K562 (cell line): ENCODE data around the gene MRNIP. TPM values are rescaled to one million over a fixed set of nuclear protein-coding genes. Genes with fewer than 3 reads are reported as not detected.
"Not testable (repeated sequence)": the region's sequence is repeated elsewhere in the genome, so short reads cannot be mapped to it uniquely, and the experiment has no call there.

ENCODE experiments used
- ATAC-seq: fragments of 200-7000 bp; cut with Tn5 transposase; 3 replicates; pipeline ENCODE4 v1.9.1; 2020; ENCODE audit warnings: moderate library complexity
- BruUV-seq: library from RNA; stranded (reverse); fragments of 400-500 nt; replicated peaks from 2 replicates; lab custom pipeline; 2021; lab: Mats Ljungman, UMichigan
- CTCF ChIA-PET: fragments of 300-600 bp; formaldehyde crosslinking; extraction: SDS; loops from one replicate; lab custom pipeline; 2021; ENCODE audit warnings: low intra/inter-chr PET ratio; lab: Yijun Ruan, JAX
- POLR2A ChIA-PET: fragments of 300-600, 350-650 bp; sonication (Branson Sonifier 250); formaldehyde crosslinking; extraction: SDS; loops from one replicate; lab custom pipeline; 2021; ENCODE audit warnings: antibody characterized with exemption, inconsistent platforms; lab: Yijun Ruan, JAX
- DNase-seq, 4 experiments: peaks; one replicate each; pipeline versions ENCODE4 v3.0.0 to v3.0.0-alpha.2; 2011 to 2018; ENCODE audit warnings: low spot score in 3 of 4, mixed read lengths in 3 of 4; ENCODE audit errors: extremely low read depth in 1 of 4
- FAIRE-seq: peaks from 2 replicates; lab custom pipeline; 2011; peaks lifted over from hg19 to GRCh38; lab: Jason Lieb, UNC
- H2AFZ ChIP-seq: 2 replicates; pipeline ENCODE4 v1.6.0; 2011; ENCODE audit warnings: low read depth, low read length, control low read depth, inconsistent platforms
- H3K27ac ChIP-seq: fragments of 200-600 bp; 3 replicates; pipeline ENCODE4 v1.8.0; 2011; ENCODE audit warnings: low read depth, mild to moderate bottlenecking, control low read depth, inconsistent platforms, low read length, moderate library complexity, mixed read lengths; ENCODE audit errors: extremely low read depth
- H3K27me3 ChIP-seq, 2 experiments: fragments of 300-600 bp in 1 of 2; 2 replicates in 1 of 2; 3 replicates in 1 of 2; pipeline versions ENCODE4 v1.6.0 to v1.8.0; 2011; ENCODE audit warnings: inconsistent platforms in 2 of 2, low read length in 2 of 2, mild to moderate bottlenecking in 1 of 2, mixed read lengths in 1 of 2, moderate library complexity in 1 of 2; ENCODE audit not compliant: control insufficient read depth in 2 of 2, insufficient read depth in 2 of 2
- H3K36me3 ChIP-seq: fragments of 300-600 bp; 3 replicates; pipeline ENCODE4 v1.8.0; 2011; ENCODE audit warnings: mild to moderate bottlenecking, low read length, inconsistent platforms; ENCODE audit not compliant: control insufficient read depth, insufficient read depth
- H3K4me1 ChIP-seq, 2 experiments: fragments of 200-600 bp in 1 of 2; replicated peaks in 1 of 2; 2 replicates in 1 of 2; 3 replicates in 1 of 2; pipeline versions ENCODE4 v1.5.1 to v1.8.0; 2011; ENCODE audit warnings: inconsistent platforms in 2 of 2, low read length in 2 of 2, mild to moderate bottlenecking in 1 of 2, mixed read lengths in 1 of 2, moderate library complexity in 1 of 2; ENCODE audit not compliant: control insufficient read depth in 2 of 2, insufficient read depth in 2 of 2
- H3K4me2 ChIP-seq: 2 replicates; pipeline ENCODE4 v1.6.1; 2011; ENCODE audit warnings: low read length, control low read depth, inconsistent platforms, mixed read lengths; ENCODE audit not compliant: insufficient read depth
- H3K4me3 ChIP-seq: fragments of 200-600 bp; sonication (generic), shearing (Covaris generic); 2 replicates; pipeline ENCODE4 v1.5.1; 2016; ENCODE audit warnings: control low read depth, inconsistent platforms
- H3K79me2 ChIP-seq: fragments of 200-600 bp; 3 replicates; pipeline ENCODE4 v1.8.0; 2011; ENCODE audit warnings: low read length, inconsistent platforms; ENCODE audit not compliant: control insufficient read depth, insufficient read depth
- H3K9ac ChIP-seq, 2 experiments: 2 replicates each; pipeline versions ENCODE4 v1.6.0 to v1.6.1; 2011; ENCODE audit warnings: low read depth in 2 of 2, low read length in 2 of 2, control low read depth in 1 of 2, inconsistent platforms in 1 of 2, mild to moderate bottlenecking in 1 of 2, mixed read lengths in 1 of 2; ENCODE audit not compliant: insufficient read depth in 1 of 2
- H3K9me1 ChIP-seq: one replicate; pipeline ENCODE4 v1.6.0; 2011; ENCODE audit warnings: inconsistent platforms, mild to moderate bottlenecking, low read length, moderate library complexity; ENCODE audit not compliant: control insufficient read depth, insufficient read depth
- H3K9me3 ChIP-seq: replicated peaks from 2 replicates; pipeline ENCODE4 v1.5.1; 2011; ENCODE audit warnings: low read depth, low read length, inconsistent platforms; ENCODE audit not compliant: control insufficient read depth, insufficient read depth
- H4K20me1 ChIP-seq: replicated peaks from 2 replicates; pipeline ENCODE4 v1.6.1; 2011; ENCODE audit warnings: low read length, inconsistent platforms, mixed read lengths; ENCODE audit not compliant: control insufficient read depth, insufficient read depth
- BHLHE40 ChIP-seq: IDR thresholded peaks from 2 replicates; pipeline ENCODE4 v1.6.1; 2011; ENCODE audit warnings: low read length, improper control_type of control experiment
- DDX20 ChIP-seq: fragments of 450-650 bp; IDR thresholded peaks from 2 replicates; pipeline ENCODE4 v1.6.1; 2016; ENCODE audit warnings: missing genetic modification characterization, low read depth, mild to moderate bottlenecking, missing compliant biosample characterization, moderate library complexity
- JUNB ChIP-seq: fragments of 450-650 bp; formaldehyde crosslinking; conservative IDR thresholded peaks from 2 replicates; pipeline ENCODE4 v1.4.0; 2020; ENCODE audit warnings: mild to moderate bottlenecking
- MCM5 ChIP-seq: fragments of 450-650 bp; IDR thresholded peaks from 2 replicates; pipeline ENCODE4 v1.6.1; 2016; ENCODE audit warnings: low read depth
- POLR2G ChIP-seq: fragments of 200-400 bp; formaldehyde crosslinking; IDR thresholded peaks from 2 replicates; pipeline ENCODE4 v1.6.1; 2017; ENCODE audit warnings: low read depth, mild to moderate bottlenecking, antibody characterized with exemption, low read length, moderate library complexity
- PTBP1 ChIP-seq: fragments of 200-400 bp; formaldehyde crosslinking; IDR thresholded peaks from 2 replicates; pipeline ENCODE4 v1.6.1; 2017; ENCODE audit warnings: low read depth, low read length
- ZNF408 ChIP-seq: fragments of 250-450 bp; sonication (Bioruptor Pico); IDR thresholded peaks from 2 replicates; pipeline ENCODE4 v1.4.0; 2020; ENCODE audit warnings: low read depth, mild to moderate bottlenecking, moderate library complexity
- ZNF561 ChIP-seq: fragments of 450-650 bp; formaldehyde crosslinking; conservative IDR thresholded peaks from 2 replicates; pipeline ENCODE4 v1.4.0; 2020; ENCODE audit warnings: mild to moderate bottlenecking, moderate library complexity
- ZNF57 ChIP-seq: fragments of 450-650 bp; formaldehyde crosslinking; IDR thresholded peaks from 2 replicates; pipeline ENCODE4 v1.4.0; 2020; ENCODE audit warnings: mild to moderate bottlenecking, moderate library complexity
- WGBS: fragments of 100-300 bp; shearing (Covaris generic); methylation state at CpG from one replicate; pipeline ENCODE4 v1.1.6; 2016; ENCODE audit warnings: low coverage, mixed read lengths; ENCODE audit not compliant: insufficient coverage; ENCODE audit errors: missing lambda C conversion rate; 5-methylcytosine and 5-hydroxymethylcytosine counted together
- in situ Hi-C: fragments of 300-500 bp; cut with MboI; formaldehyde crosslinking; loops from 4 replicates; pipeline ENCODE4 v1.15.0; 2018; ENCODE audit warnings: inconsistent platforms, mixed read lengths
- intact Hi-C: fragments of 100-400 bp; cut with micrococcal nuclease; formaldehyde crosslinking; loops from 2 replicates; pipeline ENCODE4 v1.14.2; 2022
- polyA plus RNA-seq, 8 experiments: library from polyadenylated mRNA; depleted of rRNA in 4 of 8; stranded (reverse) in 5 of 8; unstranded in 3 of 8; fragments of >200 nt; fragmentation: Nextera tagmentation in 2 of 8; fragmentation: Illumina TruSeq in 1 of 8; extraction: Ambion mirVana in 2 of 8; extraction: Trizol in 1 of 8; gene quantifications; 2 replicates each; pipeline versions ENCODE4 v1.2.1 to v1.2.3, GENCODE V29; 2011 to 2014; ENCODE audit warnings: inconsistent platforms in 1 of 8, missing spikeins in 1 of 8
- total RNA-seq, 7 experiments: library from RNA; depleted of rRNA in 6 of 7; stranded (reverse); fragments of >200 nt in 6 of 7; fragmentation: Illumina TruSeq in 2 of 7; extraction: Trizol in 2 of 7; gene quantifications; 2 replicates each; pipeline versions ENCODE4 v1.2.1 to v1.2.3, GENCODE V29; 2011 to 2021; ENCODE audit warnings: low replicate concordance in 1 of 7
- TF ChIP-seq, protein P1 (sequence below): fragments of 450-650 bp; IDR thresholded peaks from 2 replicates; pipeline ENCODE4 v1.6.1; 2017; ENCODE audit warnings: antibody characterized with exemption
- TF ChIP-seq, protein P2 (sequence below): fragments of 450-650 bp; formaldehyde crosslinking; IDR thresholded peaks from 2 replicates; pipeline ENCODE4 v1.4.0; 2022; ENCODE audit warnings: mild to moderate bottlenecking, moderate library complexity
- TF ChIP-seq, protein P3 (sequence below): sonication (generic); formaldehyde crosslinking; IDR thresholded peaks from 2 replicates; pipeline ENCODE4 v1.8.1; 2023; ENCODE audit warnings: mild to moderate bottlenecking, missing genetic modification reagents

The MRNIP gene
- total and polyA plus RNA-seq, 9 of the 15 experiments (the other 6 are each of a cell fraction or from before 2014, with no cell fraction given) = 3.6 to 39.0 (median 16.8) TPM

DNA sequence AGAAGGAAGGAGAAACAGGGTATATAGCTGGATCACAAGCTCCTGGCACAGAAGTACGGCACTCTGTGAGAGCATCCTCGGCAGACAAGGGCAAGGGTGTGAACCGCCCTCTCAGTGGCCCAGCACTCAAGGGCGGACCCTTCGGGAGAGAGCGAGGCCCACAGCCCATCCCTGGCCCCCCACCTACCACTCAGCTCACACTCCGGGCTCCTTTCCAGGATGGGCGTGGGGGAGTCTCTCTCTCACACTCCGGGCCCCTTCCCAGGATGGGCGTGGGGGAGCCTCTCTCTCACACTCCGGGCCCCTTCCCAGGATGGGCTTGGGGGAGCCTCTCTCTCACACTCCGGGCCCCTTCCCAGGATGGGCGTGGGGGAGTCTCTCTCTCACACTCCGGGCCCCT lies 12.9 kb upstream of the MRNIP start:
- FAIRE-seq, intact Hi-C loops, H4K20me1 ChIP-seq, H3K9ac ChIP-seq, ATAC-seq, H3K9me1 ChIP-seq, H3K4me3 ChIP-seq, H3K27me3 ChIP-seq, H2AFZ ChIP-seq, H3K79me2 ChIP-seq, CTCF ChIA-PET, in situ Hi-C loops, H3K27ac ChIP-seq, DNase-seq, H3K9me3 ChIP-seq, H3K4me2 ChIP-seq, BruUV-seq: not testable (repeated sequence)
- 100% methylated on average over 4 of the region's 14 CpGs for WGBS
- peaks cover 0 to 22% of the 10 kb centered on the region in 2 experiments; a peak in 3 of 5 replicates for H3K4me1 ChIP-seq
- peaks cover 79% of the 10 kb centered on the region; the same call in 2 of the 3 replicates for H3K36me3 ChIP-seq
- peak; percentile 35; the same call in 1 of the 2 replicates for TF ChIP-seq POLR2G
- POLR2A ChIA-PET = interaction anchor here (0.6 kb wide), 1 partner anchor 336 kb away, joined by 3 read pairs; no protein-coding TSS in a partner anchor

GRCh38 chr5:179870952-179871351 lies 12.3 kb upstream of the MRNIP start:
- H3K27ac ChIP-seq = no peak overlapping the region
- BruUV-seq = no TSS peak
- no peaks in the 10 kb centered on the region for H3K9me3 ChIP-seq
- H3K4me2 ChIP-seq = no peak overlapping the region
- FAIRE-seq (no peak), ATAC-seq (no peak), DNase-seq (no peak)
- ChIA-PET POLR2A (interaction anchor here (0.6 to 1.3 kb wide), 3 partner anchors 10 to 336 kb away, joined by 3 to 4 read pairs (median 3); no protein-coding TSS in a partner anchor), CTCF (interaction anchor here (0.6 kb wide), 1 partner anchor 43 kb away, joined by 3 read pairs; no protein-coding TSS in a partner anchor)
- H4K20me1 ChIP-seq = no peaks in the 10 kb centered on the region
- no peaks in the 10 kb centered on the region for H3K27me3 ChIP-seq
- WGBS = 81% methylated on average over 3 of the region's 3 CpGs
- H3K9me1 ChIP-seq = peaks cover 2% of the 10 kb centered on the region
- H3K4me3 ChIP-seq = no peak overlapping the region
- peaks cover 0 to 26% of the 10 kb centered on the region in 2 experiments; a peak in 3 of 5 replicates for H3K4me1 ChIP-seq
- H3K9ac ChIP-seq = peak overlapping the region in 1 of 2 experiments; percentile 83; a peak in 2 of 4 replicates
- H3K79me2 ChIP-seq = no peaks in the 10 kb centered on the region
- H2AFZ ChIP-seq = no peak overlapping the region
- in situ Hi-C loops (no loop called here), intact Hi-C loops (no loop called here)
- H3K36me3 ChIP-seq = peaks cover 78% of the 10 kb centered on the region; the same call in 2 of the 3 replicates
- TF ChIP-seq DDX20 (tag) (no peak), PTBP1 (no peak), MCM5 (no peak), ZNF561 (CRISPR knock-in tag) (no peak), ZNF57 (CRISPR knock-in tag) (no peak), ZNF408 (CRISPR knock-in tag) (no peak), JUNB (CRISPR knock-in tag) (no peak), BHLHE40 (no peak)
- TF ChIP-seq, protein P1, sequence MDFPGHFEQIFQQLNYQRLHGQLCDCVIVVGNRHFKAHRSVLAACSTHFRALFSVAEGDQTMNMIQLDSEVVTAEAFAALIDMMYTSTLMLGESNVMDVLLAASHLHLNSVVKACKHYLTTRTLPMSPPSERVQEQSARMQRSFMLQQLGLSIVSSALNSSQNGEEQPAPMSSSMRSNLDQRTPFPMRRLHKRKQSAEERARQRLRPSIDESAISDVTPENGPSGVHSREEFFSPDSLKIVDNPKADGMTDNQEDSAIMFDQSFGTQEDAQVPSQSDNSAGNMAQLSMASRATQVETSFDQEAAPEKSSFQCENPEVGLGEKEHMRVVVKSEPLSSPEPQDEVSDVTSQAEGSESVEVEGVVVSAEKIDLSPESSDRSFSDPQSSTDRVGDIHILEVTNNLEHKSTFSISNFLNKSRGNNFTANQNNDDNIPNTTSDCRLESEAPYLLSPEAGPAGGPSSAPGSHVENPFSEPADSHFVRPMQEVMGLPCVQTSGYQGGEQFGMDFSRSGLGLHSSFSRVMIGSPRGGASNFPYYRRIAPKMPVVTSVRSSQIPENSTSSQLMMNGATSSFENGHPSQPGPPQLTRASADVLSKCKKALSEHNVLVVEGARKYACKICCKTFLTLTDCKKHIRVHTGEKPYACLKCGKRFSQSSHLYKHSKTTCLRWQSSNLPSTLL = no peak
- TF ChIP-seq, protein P2, sequence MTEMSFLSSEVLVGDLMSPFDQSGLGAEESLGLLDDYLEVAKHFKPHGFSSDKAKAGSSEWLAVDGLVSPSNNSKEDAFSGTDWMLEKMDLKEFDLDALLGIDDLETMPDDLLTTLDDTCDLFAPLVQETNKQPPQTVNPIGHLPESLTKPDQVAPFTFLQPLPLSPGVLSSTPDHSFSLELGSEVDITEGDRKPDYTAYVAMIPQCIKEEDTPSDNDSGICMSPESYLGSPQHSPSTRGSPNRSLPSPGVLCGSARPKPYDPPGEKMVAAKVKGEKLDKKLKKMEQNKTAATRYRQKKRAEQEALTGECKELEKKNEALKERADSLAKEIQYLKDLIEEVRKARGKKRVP (CRISPR knock-in tag) = no peak
- TF ChIP-seq, protein P3, sequence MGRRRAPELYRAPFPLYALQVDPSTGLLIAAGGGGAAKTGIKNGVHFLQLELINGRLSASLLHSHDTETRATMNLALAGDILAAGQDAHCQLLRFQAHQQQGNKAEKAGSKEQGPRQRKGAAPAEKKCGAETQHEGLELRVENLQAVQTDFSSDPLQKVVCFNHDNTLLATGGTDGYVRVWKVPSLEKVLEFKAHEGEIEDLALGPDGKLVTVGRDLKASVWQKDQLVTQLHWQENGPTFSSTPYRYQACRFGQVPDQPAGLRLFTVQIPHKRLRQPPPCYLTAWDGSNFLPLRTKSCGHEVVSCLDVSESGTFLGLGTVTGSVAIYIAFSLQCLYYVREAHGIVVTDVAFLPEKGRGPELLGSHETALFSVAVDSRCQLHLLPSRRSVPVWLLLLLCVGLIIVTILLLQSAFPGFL (CRISPR knock-in tag) = no peak
